ENCODE data around the gene DIAPH2. TPM values are rescaled to one million over a fixed set of nuclear protein-coding genes. Genes with fewer than 3 reads are reported as not detected.

DIAPH2 gene
- total RNA-seq, 2 donors from 2014 or later: 19.1 to 31.9 TPM

DNA sequence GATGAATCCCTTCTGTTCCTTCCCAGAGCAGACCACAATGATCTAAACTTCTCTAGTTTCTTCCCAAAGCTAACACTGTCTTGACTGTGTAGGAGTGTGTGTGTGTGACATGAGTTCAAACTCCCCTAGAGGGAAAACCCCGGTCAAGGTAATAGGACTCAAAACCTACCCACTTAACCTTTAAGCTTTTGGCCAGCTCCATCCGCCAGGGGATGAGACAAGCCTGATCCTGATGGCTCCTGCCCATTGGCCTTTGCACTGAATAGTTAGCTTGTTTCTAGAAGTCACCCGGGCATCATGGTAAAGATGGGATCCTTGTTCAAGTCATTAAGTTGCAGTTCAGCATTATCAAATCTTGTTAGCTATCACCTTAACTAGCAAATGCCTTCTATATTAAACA is 937.5 kb downstream of the DIAPH2 start:
- H3K9ac ChIP-seq (ENCODE audit: low read depth in 2 of 2, low read length in 2 of 2): no peak overlapping the region
- intact Hi-C loops (cut with DNase I): no loop called here
- no peaks in the 10 kb centered on the region for H3K4me1 ChIP-seq
- TF ChIP-seq CTCF (IDR thresholded peaks at IDR 0.05): no peak
- no peak for DNase-seq
- H3K27me3 ChIP-seq: no peaks in the 10 kb centered on the region
- H3K27ac ChIP-seq: no peak overlapping the region
- H3K9me3 ChIP-seq: no peaks in the 10 kb centered on the region
- H3K4me3 ChIP-seq: no peak overlapping the region
- H3K36me3 ChIP-seq: no peaks in the 10 kb centered on the region

GRCh38 chrX:97628326-97628725 is 943.7 kb downstream of the DIAPH2 start:
- Histone ChIP-seq H3K27ac (no peak overlapping the region), H3K36me3 (no peaks in the 10 kb centered on the region), H3K4me3 (no peak overlapping the region), H3K27me3 (no peaks in the 10 kb centered on the region), H3K9ac (ENCODE audit: low read depth in 2 of 2, low read length in 2 of 2) (no peak overlapping the region), H3K9me3 (no peaks in the 10 kb centered on the region), H3K4me1 (no peaks in the 10 kb centered on the region)
- DNase-seq: no peak
- intact Hi-C loops (cut with DNase I): no loop called here
- TF ChIP-seq CTCF (IDR thresholded peaks at IDR 0.05): no peak

- no peak for TF ChIP-seq CTCF (IDR thresholded peaks at IDR 0.05)
- Histone ChIP-seq H3K4me3 (no peak overlapping the region), H3K9ac (ENCODE audit: low read depth in 2 of 2, low read length in 2 of 2) (no peak overlapping the region), H3K27me3 (no peaks in the 10 kb centered on the region), H3K27ac (no peak overlapping the region), H3K9me3 (no peaks in the 10 kb centered on the region), H3K36me3 (no peaks in the 10 kb centered on the region), H3K4me1 (no peaks in the 10 kb centered on the region)
- intact Hi-C loops (cut with DNase I): no loop called here
- DNase-seq: no peak
Observed at GRCh38 chrX:97628807-97629596, 944.4 kb downstream of the DIAPH2 start.

GRCh38 chrX:97629597-97629985 is 944.9 kb downstream of the DIAPH2 start:
- no peak for DNase-seq
- H3K27me3 ChIP-seq: no peaks in the 10 kb centered on the region
- H3K4me1 ChIP-seq: no peaks in the 10 kb centered on the region
- TF ChIP-seq CTCF (IDR thresholded peaks at IDR 0.05): no peak
- H3K27ac ChIP-seq: no peak overlapping the region
- no peaks in the 10 kb centered on the region for H3K9me3 ChIP-seq
- no peak overlapping the region for H3K9ac ChIP-seq (ENCODE audit: low read depth in 2 of 2, low read length in 2 of 2)
- H3K36me3 ChIP-seq: no peaks in the 10 kb centered on the region
- no peak overlapping the region for H3K4me3 ChIP-seq
- intact Hi-C loops (cut with DNase I): no loop called here

- DNase-seq: no peak
- H3K36me3 ChIP-seq: no peaks in the 10 kb centered on the region
- TF ChIP-seq CTCF (IDR thresholded peaks at IDR 0.05): no peak
- H3K9ac ChIP-seq (ENCODE audit: low read depth in 2 of 2, low read length in 2 of 2): no peak overlapping the region
- no peaks in the 10 kb centered on the region for H3K9me3 ChIP-seq
- no peak overlapping the region for H3K27ac ChIP-seq
- no peaks in the 10 kb centered on the region for H3K4me1 ChIP-seq
- H3K4me3 ChIP-seq: no peak overlapping the region
- H3K27me3 ChIP-seq: no peaks in the 10 kb centered on the region
- intact Hi-C loops (cut with DNase I): no loop called here
Observed at GRCh38 chrX:97633798-97634197, 949.2 kb downstream of the DIAPH2 start.
